ENCODE measurements around the gene RBPJL.
A peak's percentile ranks its signal among the peaks of the same experiment; 100 is the strongest.

Gene RBPJL

DNA sequence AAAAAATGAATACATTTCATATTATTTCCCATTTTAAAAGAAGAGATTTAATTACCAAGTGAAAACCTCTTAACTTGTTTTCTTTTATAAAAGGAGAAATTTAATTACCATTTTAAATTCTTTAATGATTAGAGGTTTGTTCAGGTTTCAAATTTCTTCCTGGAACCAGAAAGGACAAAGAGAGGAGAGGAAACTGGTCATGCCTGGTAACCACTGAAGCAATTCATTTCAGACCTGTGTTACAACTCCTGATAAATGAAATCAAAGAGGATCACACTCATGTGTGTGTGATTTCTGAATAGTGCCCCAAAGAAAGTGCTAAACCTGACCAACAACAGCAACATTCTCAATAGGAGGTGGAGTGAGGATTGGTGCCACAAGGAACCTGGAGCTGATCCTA is 39.7 kb upstream of the RBPJL start:
- no peak for DNase-seq
- no peaks in the 10 kb centered on the region for H3K9me3 Mint-ChIP-seq
- no peaks in the 10 kb centered on the region for H3K36me3 Mint-ChIP-seq (ENCODE audit: low read depth)
- peaks cover 26% of the 10 kb centered on the region for H3K27me3 Mint-ChIP-seq (ENCODE audit: low read depth, poor library complexity)
- peaks cover 7% of the 10 kb centered on the region for H3K4me1 Mint-ChIP-seq
- TF ChIP-seq, protein P1, sequence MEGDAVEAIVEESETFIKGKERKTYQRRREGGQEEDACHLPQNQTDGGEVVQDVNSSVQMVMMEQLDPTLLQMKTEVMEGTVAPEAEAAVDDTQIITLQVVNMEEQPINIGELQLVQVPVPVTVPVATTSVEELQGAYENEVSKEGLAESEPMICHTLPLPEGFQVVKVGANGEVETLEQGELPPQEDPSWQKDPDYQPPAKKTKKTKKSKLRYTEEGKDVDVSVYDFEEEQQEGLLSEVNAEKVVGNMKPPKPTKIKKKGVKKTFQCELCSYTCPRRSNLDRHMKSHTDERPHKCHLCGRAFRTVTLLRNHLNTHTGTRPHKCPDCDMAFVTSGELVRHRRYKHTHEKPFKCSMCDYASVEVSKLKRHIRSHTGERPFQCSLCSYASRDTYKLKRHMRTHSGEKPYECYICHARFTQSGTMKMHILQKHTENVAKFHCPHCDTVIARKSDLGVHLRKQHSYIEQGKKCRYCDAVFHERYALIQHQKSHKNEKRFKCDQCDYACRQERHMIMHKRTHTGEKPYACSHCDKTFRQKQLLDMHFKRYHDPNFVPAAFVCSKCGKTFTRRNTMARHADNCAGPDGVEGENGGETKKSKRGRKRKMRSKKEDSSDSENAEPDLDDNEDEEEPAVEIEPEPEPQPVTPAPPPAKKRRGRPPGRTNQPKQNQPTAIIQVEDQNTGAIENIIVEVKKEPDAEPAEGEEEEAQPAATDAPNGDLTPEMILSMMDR (IDR thresholded peaks at IDR 0.05), result no peak
- H3K27ac Mint-ChIP-seq, result peak overlapping the region; percentile 59
- H3K4me3 Mint-ChIP-seq, result no peak overlapping the region

DNA sequence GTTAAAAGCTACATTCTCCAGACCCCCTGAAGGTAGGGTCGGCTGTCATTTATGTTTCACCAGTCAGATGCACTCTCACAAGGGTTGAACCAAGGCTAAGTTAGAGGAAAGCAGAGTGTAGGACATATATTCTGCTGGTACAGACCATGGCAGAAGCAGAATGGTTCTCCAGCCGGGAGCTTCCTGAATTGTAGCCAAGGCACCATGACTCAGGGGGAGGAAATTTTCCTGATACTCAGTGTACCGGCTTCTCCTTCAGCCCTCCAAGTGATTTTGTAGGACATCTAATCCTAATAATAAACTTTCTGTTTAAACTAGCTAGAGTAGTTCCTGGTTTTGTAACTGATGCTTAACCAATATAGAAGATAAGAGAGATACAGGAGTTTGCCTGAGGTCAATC is 38.1 kb upstream of the RBPJL start:
- Mint-ChIP-seq H3K36me3 (ENCODE audit: low read depth) (no peaks in the 10 kb centered on the region), H3K9me3 (no peaks in the 10 kb centered on the region), H3K4me1 (peaks cover 7% of the 10 kb centered on the region), H3K27ac (no peak overlapping the region), H3K27me3 (ENCODE audit: low read depth, poor library complexity) (peaks cover 19% of the 10 kb centered on the region), H3K4me3 (no peak overlapping the region)
- DNase-seq, result no peak
- TF ChIP-seq, protein P1 (IDR thresholded peaks at IDR 0.05), result no peak

DNA sequence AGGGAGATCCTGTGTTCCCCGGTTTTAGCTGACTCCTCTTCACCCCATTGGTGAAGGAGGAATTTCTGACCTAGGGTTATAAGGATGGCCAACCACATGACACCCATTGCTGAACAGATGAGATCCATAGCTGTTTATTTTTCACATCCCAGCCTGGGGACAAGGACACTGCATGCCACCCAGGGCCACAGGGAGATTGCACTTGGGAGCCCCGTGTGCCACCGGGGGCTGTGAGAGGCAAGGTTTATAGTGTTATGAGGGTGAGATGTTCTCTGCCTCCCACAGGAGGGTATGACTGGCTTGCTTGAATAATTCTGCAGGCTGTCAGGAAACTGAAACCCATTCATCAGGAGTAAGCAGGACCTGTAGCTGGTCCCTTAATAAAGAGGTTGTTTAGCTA is 37.6 kb upstream of the RBPJL start:
- no peak for DNase-seq
- H3K27me3 Mint-ChIP-seq (ENCODE audit: low read depth, poor library complexity), result peaks cover 21% of the 10 kb centered on the region
- no peak overlapping the region for H3K27ac Mint-ChIP-seq
- H3K4me3 Mint-ChIP-seq, result no peak overlapping the region
- H3K9me3 Mint-ChIP-seq, result no peaks in the 10 kb centered on the region
- peaks cover 7% of the 10 kb centered on the region for H3K4me1 Mint-ChIP-seq
- TF ChIP-seq, protein P1 (IDR thresholded peaks at IDR 0.05), result no peak
- no peaks in the 10 kb centered on the region for H3K36me3 Mint-ChIP-seq (ENCODE audit: low read depth)

DNA sequence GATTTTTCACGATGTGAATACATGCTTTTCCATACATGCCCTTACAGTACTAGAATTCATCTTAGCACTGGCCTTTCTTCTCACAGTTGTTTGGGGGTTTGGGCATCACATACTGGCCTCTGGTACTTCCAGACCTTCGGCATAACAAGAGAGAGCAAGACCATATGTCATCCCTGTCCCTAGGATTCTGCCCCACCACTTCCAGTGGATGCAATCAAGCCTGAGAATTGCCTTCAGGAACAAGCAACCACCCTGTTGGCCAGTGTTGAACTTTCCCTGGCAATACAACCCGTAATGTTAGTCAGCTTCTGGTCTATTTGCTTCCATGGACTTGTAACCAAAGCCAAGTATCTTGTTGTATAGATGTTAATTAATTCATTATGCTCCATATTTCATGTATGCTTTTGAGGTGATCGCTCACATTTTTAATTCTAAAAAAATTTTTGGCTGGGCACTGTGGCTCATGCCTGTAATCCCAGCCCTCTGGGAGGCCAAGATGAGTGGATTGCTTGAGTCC is 36.8 kb upstream of the RBPJL start:
- H3K4me1 Mint-ChIP-seq, result peaks cover 7% of the 10 kb centered on the region
- no peak for DNase-seq
- H3K36me3 Mint-ChIP-seq (ENCODE audit: low read depth), result no peaks in the 10 kb centered on the region
- no peak overlapping the region for H3K27ac Mint-ChIP-seq
- H3K27me3 Mint-ChIP-seq (ENCODE audit: low read depth, poor library complexity), result peaks cover 24% of the 10 kb centered on the region
- no peaks in the 10 kb centered on the region for H3K9me3 Mint-ChIP-seq
- TF ChIP-seq, protein P1 (IDR thresholded peaks at IDR 0.05), result no peak
- no peak overlapping the region for H3K4me3 Mint-ChIP-seq

DNA sequence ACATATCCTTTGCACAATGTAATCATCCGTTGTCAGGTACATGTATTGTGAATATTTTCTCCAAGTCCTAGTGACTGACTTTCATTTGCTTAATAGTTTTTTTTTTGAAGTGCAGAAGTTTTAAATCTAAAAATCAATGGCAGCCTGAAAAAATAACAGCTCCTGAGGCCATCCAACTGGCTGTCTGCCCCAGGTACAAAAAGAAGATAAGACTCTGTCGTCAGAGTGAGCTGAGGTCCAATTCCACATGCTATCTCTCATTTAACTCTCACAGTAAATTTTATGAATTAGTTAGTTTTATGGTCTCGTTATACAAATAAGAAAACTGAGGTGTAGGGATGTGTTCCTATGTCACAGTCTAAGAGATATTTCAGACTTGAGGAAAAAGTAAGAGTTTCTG is 31.3 kb upstream of the RBPJL start:
- Mint-ChIP-seq H3K9me3 (no peaks in the 10 kb centered on the region), H3K36me3 (ENCODE audit: low read depth) (no peaks in the 10 kb centered on the region), H3K27ac (no peak overlapping the region), H3K27me3 (ENCODE audit: low read depth, poor library complexity) (peaks cover 30% of the 10 kb centered on the region), H3K4me3 (no peak overlapping the region), H3K4me1 (no peaks in the 10 kb centered on the region)
- TF ChIP-seq, protein P1 (IDR thresholded peaks at IDR 0.05), result no peak
- DNase-seq, result no peak

DNA sequence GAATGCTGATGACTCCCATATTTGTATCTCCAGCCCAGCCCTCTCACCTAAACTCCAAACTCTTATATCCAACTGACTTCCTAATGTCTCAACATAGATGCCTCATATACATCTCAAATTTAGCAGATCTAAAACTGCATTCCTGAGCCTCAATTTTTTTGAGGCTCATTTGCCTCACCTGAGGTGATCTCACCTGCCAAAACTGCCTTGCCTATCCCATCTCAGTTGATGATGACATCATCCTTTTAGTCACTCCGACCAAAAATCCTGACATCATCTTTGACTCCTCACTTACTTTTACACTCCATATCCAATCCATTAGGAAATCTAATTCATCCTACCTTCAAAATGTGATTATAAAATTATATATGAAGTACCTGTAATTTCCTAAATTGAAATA is 26.6 kb upstream of the RBPJL start:
- Mint-ChIP-seq H3K4me3 (no peak overlapping the region), H3K27ac (no peak overlapping the region), H3K4me1 (no peaks in the 10 kb centered on the region), H3K9me3 (no peaks in the 10 kb centered on the region), H3K36me3 (ENCODE audit: low read depth) (no peaks in the 10 kb centered on the region), H3K27me3 (ENCODE audit: low read depth, poor library complexity) (peaks cover 41% of the 10 kb centered on the region)
- TF ChIP-seq, protein P1 (IDR thresholded peaks at IDR 0.05), result no peak
- no peak for DNase-seq

Measured in nephron progenitor cell (in vitro differentiated cells).